Erythroblast (primary cell): ENCODE results near the gene MPZL3.

ENCODE experiments used
- DNase-seq, 2 experiments: peaks; one replicate each; lab custom pipeline; 2025; lab: John Stamatoyannopoulos, UW
- GATA1 ChIP-seq: IDR thresholded peaks from 2 replicates; pipeline ENCODE4 v1.6.1; 2011; ENCODE audit warnings: low read depth, mild to moderate bottlenecking, control low read depth, low read length, moderate library complexity
- POLR2A ChIP-seq: IDR thresholded peaks from 2 replicates; pipeline ENCODE4 v1.6.1; 2011; ENCODE audit warnings: mild to moderate bottlenecking, low read length

The MPZL3 gene

GRCh38 chr11:118282606-118283005, 30.4 kb upstream of the MPZL3 start:
- TF ChIP-seq GATA1 (no peak), POLR2A (no peak)
- peak; percentile 53 to 64 for DNase-seq

DNA sequence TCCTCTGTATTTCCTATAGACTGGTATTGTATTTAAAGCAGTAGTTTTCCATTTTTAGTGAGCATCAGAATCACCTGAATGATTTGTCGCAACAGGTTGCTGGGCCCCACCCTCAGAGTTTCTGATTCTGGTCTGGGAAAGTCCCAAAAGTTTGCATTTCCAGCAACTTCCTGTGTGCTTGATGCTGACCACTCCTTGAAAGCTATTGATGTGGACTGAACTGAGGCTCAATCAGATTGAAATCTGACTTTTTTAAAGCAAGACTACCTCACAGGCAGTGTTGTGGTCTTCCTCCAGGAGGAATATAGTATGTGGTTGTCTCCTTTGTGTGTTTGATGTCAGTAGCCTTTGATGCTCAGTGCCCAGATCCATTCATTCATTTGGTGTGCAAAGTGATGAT, 29.1 kb upstream of the MPZL3 start:
- DNase-seq = no peak

DNA sequence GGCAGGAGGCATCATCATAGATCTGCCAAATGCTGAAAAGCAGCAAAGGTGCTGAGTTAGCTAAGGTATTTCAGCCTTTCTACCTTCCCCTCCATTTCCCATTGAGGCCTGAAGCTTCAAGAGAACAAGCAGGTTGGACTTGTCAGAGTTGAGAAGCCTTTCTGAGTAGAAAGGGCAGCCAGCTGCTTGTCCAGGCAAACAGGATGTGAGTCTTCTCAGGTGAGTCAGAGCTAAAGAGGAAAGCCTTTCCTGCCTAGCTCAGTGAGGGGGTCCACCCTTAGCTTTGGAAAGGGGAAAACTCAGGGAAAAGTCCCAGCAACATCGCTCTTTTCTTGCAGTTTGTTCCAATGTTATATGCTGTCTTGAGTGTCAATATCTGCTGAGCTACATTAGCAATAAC, 25.1 kb upstream of the MPZL3 start:
- no peak for DNase-seq
- TF ChIP-seq GATA1 (no peak), POLR2A (no peak)

More for the DNA sequence above, 29.1 kb upstream of the MPZL3 start:
- no peak for TF ChIP-seq POLR2A
- TF ChIP-seq GATA1 = no peak

- TF ChIP-seq GATA1 = no peak
- TF ChIP-seq POLR2A = no peak
- no peak for DNase-seq
These were observed 24.3 kb upstream of the MPZL3 start for GRCh38 chr11:118276422-118276821.

GRCh38 chr11:118275176-118275575, 23.0 kb upstream of the MPZL3 start:
- DNase-seq = no peak
- TF ChIP-seq GATA1 (no peak), POLR2A (no peak)

- TF ChIP-seq POLR2A = no peak
- no peak for TF ChIP-seq GATA1
- no peak for DNase-seq
These were observed 22.0 kb upstream of the MPZL3 start for GRCh38 chr11:118274186-118274585.

DNA sequence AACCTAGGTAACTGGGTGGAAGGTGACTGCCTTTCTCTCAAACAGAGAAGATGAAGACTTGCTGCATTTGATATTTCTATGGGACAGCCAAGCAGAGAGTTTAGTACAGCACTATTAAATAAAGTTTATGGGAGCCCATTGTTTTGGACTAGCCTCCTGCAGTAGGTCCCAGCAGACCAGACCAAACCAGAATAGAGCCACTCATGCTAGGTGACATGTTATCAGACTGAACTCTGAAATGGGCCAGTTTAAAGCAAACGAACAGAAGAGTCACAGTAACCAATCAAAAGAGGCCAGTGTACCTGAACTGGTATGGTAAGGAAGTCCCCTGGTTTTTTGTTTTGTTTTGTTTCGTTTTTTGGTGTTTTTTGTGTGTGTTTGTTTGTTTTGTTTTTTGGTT, 19.8 kb upstream of the MPZL3 start:
- TF ChIP-seq GATA1 = no peak
- DNase-seq = no peak

GRCh38 chr11:118267486-118267885, 15.3 kb upstream of the MPZL3 start:
- no peak for TF ChIP-seq POLR2A
- TF ChIP-seq GATA1 = no peak
- no peak for DNase-seq

DNA sequence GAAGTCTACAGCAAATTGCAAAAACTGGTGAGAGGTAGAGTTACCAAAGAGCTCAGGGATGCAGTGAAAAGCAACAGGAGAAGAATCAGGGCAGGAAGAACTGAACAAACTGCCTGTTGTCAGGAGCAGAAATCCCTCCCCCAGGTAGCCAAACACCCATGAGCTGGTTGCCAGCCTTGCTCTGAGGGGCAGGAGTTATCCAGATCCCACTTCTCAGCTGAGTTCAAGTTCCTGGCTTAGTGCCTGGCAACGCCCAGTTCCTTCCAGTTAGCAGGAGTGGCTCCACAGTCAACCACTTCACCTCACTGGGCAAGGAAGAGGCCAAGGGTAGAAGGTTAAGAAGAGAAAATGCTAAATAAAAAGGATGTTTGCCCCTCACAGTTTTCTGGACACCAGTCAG, 13.8 kb upstream of the MPZL3 start:
- TF ChIP-seq GATA1 (no peak), POLR2A (no peak)
- no peak for DNase-seq

DNA sequence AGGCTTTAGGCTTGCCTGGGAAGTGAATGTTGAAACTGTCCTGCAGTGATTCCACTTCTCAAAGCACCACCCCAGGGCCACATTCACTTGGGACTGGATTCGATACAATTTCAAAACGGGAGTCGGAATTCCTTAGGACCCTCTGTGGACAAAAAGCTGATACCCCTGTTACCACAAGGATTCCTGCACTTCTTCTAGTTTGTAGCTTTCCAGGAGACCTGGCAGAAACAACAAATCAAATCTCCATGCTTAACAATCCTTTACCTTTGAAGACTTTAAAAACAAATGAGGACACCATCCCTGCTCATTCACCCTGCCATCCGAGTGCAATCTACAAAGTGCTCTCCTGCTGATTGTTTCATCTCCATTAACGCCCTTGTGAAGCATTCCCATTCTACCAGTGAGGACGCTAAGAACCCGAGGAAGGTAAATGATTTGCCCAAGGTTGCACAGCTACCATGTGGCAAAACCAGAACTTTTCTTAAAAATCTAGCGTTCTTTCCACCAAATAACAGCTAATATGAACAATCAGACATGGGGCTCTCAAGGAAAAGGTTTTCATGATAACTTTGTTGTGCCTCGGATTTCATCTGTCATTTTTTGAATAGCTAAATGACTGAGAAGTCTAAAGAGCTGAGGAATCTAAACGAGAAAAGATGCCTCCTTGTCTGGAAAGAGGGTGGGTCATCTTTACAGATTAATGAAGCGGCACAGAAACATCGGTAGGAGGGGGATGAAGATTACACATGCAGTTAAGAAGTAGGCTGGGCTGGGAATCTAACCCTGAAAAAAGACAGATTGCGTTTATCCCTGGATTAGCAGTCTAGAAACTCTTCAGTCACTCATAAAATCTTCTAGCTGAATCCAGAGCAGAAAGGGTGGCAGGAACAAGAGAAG, 12.7 kb upstream of the MPZL3 start:
- TF ChIP-seq GATA1 (no peak), POLR2A (no peak)
- DNase-seq = no peak

DNA sequence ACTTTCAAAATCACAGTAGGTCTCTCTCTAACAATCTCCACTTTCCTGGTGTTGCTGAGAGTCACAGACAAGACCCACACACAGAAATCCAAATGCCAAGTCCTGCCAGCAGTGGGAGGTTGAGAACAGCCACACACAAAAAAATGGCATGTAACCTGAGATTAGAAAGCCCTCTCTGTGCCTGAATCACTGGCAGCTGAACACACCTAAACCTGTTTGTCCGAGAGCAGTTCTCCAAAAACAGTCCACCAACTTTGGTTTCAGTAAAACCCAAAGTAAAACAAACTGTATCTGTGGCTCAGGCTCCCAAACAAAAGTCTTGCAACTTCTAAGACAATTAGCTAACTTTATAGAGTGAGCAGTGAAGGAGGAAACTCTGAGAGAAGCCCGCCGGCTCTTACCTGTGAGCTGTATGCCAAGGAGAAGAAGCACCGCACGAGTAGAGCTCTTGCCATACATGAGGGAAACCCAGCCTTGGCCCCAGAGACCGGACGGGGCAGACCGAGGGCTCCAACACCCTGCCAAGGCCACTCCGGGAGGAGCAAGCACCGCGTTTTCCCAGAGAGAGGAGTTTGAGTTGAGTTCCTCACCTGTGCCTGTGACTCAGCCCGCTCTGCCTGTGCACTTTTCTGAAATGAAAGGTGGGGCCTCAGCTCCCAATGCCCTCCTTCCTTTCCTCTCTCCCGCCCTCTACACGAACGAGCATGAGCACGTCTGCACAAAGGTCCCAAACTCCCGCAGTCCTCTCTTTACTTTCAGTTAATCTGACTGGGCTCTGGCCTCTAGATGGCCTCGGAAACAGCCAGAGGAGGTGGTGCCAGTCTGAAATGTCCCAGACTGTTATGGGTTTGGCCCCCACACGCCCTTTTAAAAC, 11.8 kb upstream of the MPZL3 start, which contains the start of gene MPZL2:
MPZL2 (minus strand) TSS at position 603 of the 874 bp plus-strand sequence; CDS start at position 459, 144 bp downstream.
- no peak for DNase-seq
- TF ChIP-seq GATA1 (no peak), POLR2A (no peak)

DNA sequence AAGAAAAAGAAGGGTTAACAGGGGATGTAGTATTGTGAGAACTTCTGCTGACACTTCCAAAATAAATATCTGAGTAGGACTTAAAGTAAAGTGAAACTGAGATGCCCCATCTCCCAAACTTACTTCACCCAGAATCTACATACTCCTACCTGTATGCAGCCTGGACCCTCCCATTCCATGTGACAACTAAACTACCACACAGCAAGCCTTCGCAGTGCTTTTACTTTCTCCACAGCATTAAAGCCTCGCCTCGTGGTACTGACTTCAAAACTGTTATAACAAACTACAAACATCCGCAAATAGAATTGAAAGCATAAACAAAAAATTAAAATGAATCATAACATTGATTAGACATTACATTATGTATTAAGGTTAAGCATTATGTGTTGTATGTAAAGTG, 10.9 kb upstream of the MPZL3 start:
- no peak for DNase-seq
- TF ChIP-seq POLR2A (no peak), GATA1 (no peak)

- no peak for TF ChIP-seq POLR2A
- TF ChIP-seq GATA1 = no peak
- no peak for DNase-seq
These were observed 8.2 kb upstream of the MPZL3 start for GRCh38 chr11:118260353-118260752.

- TF ChIP-seq POLR2A (no peak), GATA1 (no peak)
These were observed 7.0 kb upstream of the MPZL3 start for GRCh38 chr11:118259138-118259537.

GRCh38 chr11:118258410-118258809, 6.2 kb upstream of the MPZL3 start:
- DNase-seq = no peak
- TF ChIP-seq POLR2A = no peak
- no peak for TF ChIP-seq GATA1

More at GRCh38 chr11:118259138-118259537, 7.0 kb upstream of the MPZL3 start:
- DNase-seq = no peak
